OCI-LY7 (cell line): ENCODE data around the gene KCNG1.

Experiments
- CTCF ChIP-seq: fragments of 200-600 bp; sonication (generic); conservative IDR thresholded peaks from 2 replicates; pipeline ENCODE4 v1.5.1; 2014; ENCODE audit warnings: mild to moderate bottlenecking, antibody characterized with exemption, low read length, moderate library complexity, mixed read lengths
- EZH2phosphoT487 ChIP-seq: fragments of 200-600 bp; sonication (generic); IDR thresholded peaks from 2 replicates; pipeline ENCODE4 v1.6.1; 2018; ENCODE audit warnings: low read depth, borderline replicate concordance, mild to moderate bottlenecking, mixed run types, antibody characterized with exemption, low read length, moderate library complexity, mixed read lengths

- TF ChIP-seq CTCF = no peak
- TF ChIP-seq EZH2phosphoT487 = no peak
These were observed 63.3 kb downstream of the KCNG1 start for GRCh38 chr20:50959543-50960126.
